NCI-H82 (cell line): Measurements from ENCODE around the gene VWA8.
"Not testable (repeated sequence)": the region's sequence is repeated elsewhere in the genome, so short reads cannot be mapped to it uniquely, and the experiment has no call there.

Experiments
- DNase-seq: peaks from one replicate; lab custom pipeline; 2025; lab: John Stamatoyannopoulos, UW

The VWA8 gene

DNA sequence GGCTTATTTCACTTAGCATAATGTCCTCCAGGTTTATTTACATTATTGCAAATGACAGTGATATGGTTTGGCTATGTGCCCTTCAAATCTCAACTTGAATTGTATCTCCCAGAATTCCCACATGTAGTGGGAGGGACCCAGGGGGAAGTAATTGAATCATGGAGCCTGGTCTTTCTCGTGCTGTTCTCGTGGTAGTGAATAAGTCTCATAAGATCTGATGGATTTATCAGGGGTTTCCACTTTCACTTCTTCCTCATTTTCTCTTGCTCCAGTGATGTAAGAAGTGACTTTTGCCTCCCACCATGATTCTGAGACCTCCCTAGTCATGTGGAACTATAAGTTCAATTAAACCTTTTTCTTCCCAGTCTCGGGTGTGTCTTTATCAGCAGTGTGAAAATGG, 109.6 kb downstream of the VWA8 start:
- no peak for DNase-seq

DNA sequence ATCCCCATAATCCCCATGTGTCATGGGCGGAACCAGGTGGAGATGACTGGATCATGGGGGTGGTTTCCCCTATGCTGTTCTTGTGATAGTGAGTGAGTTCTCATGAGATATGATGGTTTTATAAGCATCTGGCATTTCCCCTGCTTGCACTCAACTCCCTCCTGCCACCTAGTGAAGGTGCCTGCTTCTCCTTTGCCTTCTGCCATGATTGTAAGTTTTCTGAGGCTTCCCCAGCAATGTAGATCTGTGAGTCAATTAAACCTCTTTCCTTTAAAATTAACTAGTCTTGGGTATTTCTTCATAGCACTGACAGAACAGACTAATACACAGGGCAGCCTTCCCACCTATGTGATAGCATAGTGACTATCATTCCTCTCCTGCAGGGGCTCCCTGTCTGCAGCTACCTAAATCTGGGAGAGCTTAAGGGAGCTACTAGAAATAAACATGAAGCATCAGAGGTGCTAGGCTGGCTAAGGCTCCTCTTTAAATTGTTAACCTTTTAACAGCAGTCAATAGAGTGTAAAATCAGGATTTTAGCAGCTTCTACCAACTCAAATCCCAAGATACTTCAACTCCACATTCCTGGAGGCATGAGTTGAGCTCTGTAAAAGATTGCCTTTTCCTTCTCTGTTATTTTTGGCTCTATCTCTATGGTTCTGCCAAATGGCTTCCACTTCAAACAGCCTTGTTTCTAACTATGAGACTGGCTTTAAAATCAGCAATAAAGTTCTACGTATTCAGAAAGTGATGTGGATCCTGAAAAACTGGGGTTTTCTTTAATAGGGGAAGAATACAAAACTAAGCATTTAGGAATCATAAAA, 112.3 kb downstream of the VWA8 start:
- peak; percentile 39 for DNase-seq

DNA sequence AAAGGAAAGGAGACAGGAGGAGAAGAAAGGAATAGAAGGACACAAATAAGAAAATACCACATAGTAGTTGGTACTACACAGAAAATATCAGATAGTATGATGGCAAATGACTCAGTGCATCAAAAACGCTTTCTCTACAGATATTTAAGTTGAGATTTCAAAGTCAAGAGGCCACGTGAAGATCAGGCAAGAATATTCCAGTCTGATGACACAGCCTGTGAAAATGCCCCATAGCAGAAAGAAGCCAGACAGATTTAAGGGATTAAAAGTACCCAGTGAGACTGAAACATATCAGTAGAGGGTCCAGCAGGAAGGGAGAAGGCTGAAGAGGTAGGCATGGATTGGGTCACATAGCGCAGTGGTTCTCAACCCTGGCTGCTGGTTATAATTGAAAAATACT, 113.7 kb downstream of the VWA8 start:
- DNase-seq = no peak

DNA sequence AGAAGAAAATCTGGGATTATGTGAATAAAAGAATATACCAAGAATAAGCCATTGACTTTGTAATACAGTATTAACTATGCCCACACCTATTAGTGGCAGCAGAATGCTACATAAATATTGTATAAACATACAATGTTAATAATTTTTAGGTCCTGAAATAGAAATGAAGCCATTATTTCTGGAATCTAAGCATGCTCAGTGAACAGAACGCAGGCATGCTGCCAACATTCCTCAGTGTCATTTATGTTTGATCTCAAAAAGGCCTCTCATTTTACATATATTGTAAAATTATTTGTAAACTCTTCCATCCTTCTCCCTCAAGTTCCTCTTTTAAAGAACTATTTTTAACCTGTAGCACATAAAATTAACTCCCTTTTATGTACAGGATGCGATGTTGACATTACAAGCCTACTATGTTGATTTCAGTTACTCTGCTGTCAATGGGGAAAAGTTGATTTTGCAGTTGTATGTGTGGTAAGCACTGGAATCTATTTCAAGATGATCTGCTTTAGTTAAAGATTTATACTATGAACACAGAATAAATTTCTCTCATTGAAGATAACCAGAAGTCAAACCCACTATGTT, 118.8 kb downstream of the VWA8 start:
- no peak for DNase-seq

DNA sequence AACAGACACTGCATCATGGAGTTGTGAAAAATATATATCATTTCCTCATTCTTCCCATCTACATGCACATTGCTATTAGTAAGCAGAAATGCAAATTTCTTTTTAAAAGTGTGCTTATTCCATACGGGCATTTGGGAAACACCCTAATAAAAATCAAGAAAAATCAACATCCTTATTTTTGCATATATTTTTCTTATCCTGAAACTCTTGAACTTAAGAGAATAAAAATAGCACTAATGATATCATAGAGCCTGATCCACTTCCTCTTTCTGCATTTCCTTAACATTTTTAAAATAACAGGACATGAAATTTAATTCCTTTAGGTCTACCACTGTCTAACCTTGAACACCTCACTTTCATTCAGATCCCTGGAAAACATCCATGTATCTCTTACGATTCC, 123.3 kb downstream of the VWA8 start:
- DNase-seq = no peak

DNA sequence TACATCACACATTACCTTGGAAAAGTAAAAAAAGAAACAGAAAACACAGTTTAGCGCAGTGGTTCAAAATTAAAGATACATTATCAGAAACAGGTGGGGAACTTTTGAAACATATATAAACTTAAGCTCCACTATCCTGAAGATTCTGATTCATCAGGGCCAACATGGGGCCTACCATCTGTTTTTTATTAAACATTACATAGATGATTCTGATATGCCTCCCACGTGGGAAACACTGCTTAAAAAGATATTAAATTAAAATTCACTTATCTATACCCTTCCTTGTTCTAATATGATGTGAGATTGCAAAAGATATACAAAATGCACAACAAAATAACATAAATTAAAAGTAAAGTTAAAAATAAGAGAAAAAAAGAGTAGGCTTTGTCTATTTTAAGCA, 125.0 kb downstream of the VWA8 start:
- no peak for DNase-seq

DNA sequence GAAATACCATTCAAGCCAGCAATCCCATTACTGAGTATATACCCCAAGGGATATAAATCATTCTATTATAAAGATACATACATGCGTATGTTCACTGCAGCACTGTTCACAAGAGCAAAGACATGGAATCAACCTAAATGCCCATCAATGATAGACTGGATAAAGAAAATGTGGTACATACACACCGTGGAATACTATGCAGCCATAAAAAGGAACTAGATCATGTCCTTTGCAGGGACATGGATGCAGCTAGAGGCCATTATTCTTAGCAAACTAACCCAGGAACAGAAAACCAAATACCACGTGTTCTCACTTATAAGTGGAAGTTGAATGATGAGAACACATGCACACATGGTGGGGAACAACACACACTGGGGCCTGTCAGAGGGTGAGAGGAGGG, 126.2 kb downstream of the VWA8 start:
- not testable (repeated sequence) for DNase-seq

DNA sequence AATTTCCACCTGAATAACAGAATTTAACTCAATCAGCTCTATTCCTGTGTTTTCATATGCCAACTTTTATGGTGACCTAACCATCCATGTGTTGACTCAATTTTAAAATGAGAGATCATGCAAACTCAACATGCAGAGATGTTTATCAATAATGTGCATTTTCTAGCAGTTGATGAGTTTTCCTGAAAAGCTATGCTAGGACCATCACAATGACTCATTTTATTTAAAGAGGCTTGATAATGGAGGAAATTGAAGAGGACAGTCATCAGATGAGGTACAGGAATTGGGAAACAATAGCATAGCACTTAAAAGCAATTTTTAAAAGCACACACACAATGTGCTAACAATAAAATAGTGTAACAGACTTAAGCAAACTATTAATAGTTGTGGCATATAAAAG, 127.1 kb downstream of the VWA8 start:
- no peak for DNase-seq

DNA sequence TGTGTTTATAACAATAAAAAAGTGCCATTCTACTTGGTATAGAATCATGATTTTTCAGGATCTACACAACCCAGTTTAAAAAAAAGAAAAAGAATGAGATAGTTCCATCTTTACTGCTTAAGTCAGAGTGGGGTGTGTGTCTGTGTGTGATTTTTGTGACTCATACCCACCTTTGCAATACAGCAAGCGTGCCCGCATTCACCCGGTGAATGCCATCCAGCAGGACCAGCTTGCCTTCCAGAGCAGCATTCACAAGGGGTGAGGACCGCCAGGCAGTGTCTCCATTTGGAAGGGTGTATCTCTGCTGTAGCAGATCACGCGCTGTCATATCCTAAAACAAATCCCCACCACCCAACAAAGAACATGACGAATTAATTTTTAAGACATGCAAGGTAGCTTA, 127.7 kb downstream of the VWA8 start:
- no peak for DNase-seq

DNA sequence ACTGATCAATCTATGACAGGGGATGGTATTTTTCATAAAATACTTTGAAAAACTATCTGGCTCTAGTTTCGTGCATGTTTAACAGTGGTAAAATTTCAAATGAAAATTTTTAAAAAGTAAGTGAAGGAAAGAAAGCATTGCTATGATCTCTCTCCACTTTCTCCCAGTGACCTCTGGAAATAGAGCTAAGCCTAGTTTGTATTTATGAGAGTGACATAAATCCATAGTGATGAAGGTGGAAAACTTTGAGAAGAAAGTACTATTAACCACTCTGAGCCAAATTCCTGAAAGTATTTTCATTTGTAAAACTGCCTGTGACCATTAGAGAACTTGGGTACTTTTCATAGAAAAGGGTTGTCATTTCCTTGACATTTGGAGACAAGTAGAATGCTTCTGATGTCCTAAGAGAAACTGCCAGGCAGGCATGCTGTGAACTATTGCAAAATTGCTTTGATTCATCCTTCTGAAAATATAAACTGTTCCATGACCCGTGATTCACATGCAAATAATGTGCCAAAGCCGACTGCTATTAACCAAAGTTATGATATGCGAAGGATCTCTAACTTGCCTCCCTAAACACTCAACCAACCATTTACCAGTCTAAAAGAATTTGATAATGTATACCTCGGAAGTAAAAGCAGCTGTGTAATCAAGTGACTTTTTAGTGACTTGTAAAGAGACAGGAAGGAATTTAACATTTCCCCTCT, 133.2 kb downstream of the VWA8 start:
- DNase-seq = no peak

DNA sequence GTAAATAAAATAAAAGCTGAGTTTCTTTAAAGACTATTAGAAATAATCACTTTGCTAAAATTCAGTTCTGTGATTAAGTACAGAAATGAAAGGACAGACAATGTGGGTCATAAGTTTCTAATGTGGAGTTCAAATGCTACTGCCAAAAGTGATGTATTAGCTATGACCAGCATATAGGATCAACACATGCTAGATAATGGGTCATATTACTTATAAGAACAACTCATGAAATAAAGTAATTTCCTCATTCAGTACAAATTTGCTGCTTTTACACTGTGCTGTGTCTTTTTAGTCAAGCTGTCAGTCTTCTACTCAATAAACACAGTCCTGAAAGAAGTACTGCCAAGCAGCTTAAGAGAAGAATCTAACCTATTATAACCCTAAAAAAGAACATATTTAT, 135.2 kb downstream of the VWA8 start:
- no peak for DNase-seq

DNA sequence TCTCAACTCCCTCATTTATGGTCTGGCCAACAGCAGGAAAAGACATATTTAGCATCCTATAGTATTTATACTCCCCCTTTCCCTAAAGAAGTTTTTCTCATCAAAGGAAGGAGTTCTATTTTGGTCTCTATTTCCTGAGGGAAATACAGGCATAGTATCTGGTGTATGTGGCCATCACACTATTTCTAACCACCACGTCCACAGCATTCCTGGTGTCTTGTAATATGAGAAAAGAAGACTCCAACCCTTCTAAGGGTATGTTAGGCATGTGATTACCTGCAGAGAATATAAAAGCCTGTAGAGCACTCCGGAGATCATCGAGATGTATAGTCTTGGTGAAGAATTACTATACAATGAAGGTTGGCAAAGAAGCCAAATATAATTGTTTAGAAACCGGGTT, 137.4 kb downstream of the VWA8 start:
- DNase-seq = no peak

DNA sequence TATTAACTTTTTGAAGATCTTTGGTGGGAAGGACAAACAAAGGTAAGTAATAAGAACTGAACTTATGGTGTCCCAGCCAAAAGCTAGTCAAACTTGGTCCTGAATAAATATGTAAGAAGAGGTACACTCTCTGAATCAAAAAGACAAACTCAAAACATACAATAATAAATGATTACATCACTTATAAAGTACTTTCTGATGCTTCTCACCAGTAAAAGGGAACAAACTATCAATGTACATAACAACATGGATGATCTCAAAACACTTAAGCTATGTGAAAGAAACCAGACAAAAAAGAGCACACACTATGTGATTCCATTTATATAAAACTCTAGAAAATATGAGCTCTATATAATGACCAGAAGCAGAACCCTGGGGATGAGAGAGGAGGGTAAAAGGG, 138.3 kb downstream of the VWA8 start:
- DNase-seq = no peak

DNA sequence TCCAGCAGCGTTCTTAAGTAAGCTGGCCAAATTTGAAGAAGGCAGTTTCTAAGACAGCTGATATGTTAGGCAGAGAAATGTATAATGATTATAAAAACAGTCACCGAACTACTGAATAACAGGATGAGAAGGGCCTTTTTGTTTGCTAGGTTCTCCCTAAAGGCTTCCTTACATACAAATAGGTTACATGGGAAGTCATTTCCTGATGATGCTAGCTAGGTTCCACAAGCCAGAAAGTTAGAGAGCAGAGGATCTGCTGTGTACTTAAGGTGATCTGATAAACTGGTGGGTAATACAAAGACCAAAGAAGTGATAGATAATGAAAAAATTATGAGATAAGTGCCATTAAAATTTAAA, 139.7 kb downstream of the VWA8 start:
- DNase-seq = peak; percentile 19

DNA sequence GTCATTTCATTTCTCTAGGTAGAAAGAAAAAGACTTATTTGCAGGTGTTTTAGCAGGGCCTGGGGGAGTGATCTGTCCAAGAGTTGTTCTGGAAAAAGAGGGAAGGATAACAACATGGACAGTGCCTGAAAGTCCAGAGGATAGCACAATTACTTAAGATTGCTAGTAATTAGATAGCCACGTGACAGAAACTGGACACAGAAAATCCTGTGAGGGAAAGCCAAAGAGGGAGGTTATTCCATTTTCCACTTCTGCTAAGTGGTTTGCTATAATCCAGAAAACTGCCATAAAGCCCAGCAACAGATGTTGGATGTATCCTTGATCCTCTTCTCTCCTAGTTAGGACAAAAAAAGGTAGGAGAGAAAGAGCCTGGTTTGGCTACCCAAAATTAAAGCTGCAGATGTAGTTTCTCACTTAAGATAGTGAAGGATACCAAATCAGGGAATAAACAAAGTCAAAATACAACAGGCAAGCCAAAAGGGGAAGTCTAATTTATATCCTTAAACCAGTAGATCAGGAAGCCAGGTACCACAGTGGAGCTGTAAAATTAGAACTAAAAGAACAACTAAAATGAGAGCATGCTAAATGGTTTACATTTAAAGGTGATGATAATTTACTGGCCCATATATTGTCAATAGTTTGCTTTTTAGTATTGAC, 140.2 kb downstream of the VWA8 start:
- peak; percentile 93 for DNase-seq

DNA sequence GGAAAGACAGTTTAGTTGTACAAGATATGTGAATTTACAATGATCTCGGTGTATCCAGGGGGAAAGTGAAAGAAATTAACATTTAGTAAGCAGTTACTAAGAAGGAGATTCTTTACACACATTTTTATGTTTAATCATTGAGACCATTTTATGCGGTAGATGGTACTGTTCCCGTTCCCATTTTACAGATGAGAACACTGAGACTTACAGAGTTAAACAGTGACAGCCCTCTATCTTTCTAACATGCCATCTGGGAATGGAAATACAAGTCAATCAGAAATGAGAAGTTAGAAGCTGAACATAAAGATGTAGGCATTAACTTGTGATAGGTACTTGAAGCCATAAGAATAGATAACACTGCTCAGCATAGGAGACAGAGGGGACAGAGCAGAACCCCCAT, 144.9 kb downstream of the VWA8 start:
- no peak for DNase-seq

DNA sequence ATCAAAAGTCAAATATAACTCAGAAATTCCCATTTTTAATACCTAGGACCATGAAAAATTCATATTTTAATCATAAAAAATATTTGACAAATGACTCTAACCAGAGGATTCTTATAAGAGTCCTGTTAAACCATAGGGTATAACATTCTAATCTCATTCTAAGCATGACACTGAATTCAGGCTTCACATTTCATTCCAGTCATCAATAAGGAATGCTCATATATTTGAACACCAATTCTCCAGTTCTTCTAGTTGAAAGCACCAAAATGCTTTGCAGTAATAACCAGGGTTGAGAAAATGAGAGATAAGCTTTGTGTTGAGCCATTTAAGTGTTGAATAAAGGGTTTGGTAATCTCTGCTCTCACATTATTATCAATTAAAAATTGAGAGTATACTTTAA, 147.5 kb downstream of the VWA8 start:
- no peak for DNase-seq

DNA sequence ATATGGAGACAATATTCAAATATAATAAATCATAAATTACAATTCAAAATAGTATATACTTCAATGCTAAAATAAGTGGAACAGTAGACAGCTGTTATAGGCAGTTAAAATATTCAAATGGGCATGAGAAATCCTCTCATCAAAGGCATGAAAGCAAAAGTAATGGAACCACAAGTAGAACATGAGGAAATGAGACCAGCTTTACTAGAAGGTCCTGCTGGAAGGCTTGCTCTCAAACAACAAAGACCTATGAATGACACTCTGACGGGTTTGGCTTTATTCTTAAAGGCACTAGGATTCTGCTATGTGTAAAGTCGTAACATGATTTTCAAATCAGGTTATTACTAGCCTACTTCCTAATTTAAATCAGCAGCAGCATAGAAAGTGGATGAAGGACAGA, 148.1 kb downstream of the VWA8 start:
- DNase-seq = no peak

DNA sequence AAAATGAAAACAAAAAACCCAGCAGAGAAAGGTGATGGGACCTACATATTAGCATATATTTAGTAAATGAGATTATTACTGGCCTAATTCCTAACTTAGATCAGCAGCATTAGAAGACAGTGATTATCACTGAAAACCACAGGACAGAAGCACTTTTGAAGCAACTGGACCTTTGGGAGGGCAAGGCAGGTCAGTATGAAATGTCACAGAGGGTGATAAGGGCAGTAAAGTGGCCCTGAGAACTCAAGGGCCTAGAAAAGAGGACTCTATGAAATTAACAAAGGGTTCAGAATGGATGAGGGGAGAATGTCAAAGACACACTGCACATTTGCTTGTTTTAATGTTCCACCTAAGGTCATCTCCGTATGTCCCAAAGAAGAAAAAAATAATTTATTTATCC, 148.7 kb downstream of the VWA8 start:
- DNase-seq = no peak

DNA sequence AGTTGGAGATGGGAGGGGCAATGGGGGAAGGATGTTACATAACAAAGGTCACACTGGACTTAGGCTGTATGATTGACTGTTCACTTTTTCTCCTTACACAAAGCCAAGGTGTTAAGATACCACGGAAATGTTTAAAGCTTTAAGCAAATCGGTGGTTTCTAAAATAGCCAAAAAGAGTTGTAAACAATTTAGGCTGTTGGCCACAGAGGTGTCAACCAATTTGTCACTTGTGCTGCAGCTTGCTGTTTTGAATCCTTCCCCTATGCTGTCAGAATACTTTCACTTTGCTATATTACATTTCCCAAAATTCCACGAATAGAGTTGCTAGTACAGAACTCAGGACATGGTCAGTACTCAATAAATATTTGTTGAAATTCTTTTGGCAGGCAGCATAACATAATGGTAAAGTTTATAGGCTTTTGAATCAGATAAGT, 149.3 kb downstream of the VWA8 start:
- no peak for DNase-seq

DNA sequence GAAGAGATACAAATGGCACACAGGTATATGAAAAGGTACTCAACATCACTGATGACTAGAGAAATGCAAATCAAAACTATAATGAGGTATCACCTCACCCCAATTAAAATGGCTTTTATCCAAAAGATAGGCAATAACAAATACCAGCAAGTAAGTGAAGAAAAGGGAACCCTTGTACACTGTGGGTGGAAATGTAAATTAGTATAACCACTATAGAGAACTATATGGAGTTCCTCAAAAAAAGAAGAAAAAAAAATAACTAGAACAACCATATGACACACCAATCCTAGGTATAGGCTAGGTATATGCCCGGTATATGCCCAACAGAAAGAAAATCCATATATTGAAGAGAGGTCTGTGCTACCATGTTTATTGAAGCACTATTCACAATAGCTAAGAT, 150.9 kb downstream of the VWA8 start:
- DNase-seq = no peak

DNA sequence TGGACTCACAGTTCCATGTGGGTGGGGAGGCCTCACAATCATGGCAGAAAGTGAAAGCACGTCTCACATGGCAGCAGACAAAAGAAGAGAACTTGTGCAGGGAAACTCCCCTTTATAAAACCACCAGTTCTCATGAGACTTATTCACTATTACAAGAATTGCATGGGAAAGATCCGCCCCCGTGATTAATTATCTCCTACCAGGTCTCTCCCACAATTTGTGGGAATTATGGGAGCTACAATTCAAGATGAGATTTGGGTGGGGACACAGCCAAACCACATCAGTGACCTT, 157.5 kb downstream of the VWA8 start:
- not testable (repeated sequence) for DNase-seq
